T-helper 17 cell (primary cell): ENCODE measurements around the gene ATXN3L. TPM values are rescaled to one million over a fixed set of nuclear protein-coding genes. Genes with fewer than 3 reads are reported as not detected.

Experiments
- ATAC-seq: fragments of 150-1000 bp; cut with Tn5 transposase; 2 replicates; pipeline ENCODE4 v1.10.0; 2021; ENCODE audit warnings: mild to moderate bottlenecking, moderate library complexity
- DNase-seq, 3 donors: peaks; one replicate each; pipeline versions ENCODE4 v3.0.0 to v3.0.0-alpha.2; 2020 to 2021
- H3K9me3 ChIP-seq: one replicate; pipeline ENCODE4 v1.7.0; 2013; ENCODE audit warnings: low read length, mild to moderate bottlenecking; ENCODE audit not compliant: control insufficient read depth, poor library complexity, severe bottlenecking
- H3K27ac Mint-ChIP-seq: one replicate; pipeline ENCODE4 v1.8.0; 2022; ENCODE audit warnings: mild to moderate bottlenecking, moderate library complexity, mixed read lengths
- H3K27me3 Mint-ChIP-seq: one replicate; pipeline ENCODE4 v1.8.0; 2022; ENCODE audit warnings: mixed read lengths
- H3K36me3 Mint-ChIP-seq: one replicate; pipeline ENCODE4 v1.8.0; 2022; ENCODE audit warnings: low read depth, mixed read lengths
- H3K4me1 Mint-ChIP-seq: one replicate; pipeline ENCODE4 v1.8.0; 2022; ENCODE audit warnings: mild to moderate bottlenecking, mixed read lengths
- H3K4me3 Mint-ChIP-seq: one replicate; pipeline ENCODE4 v1.8.0; 2022; ENCODE audit warnings: mild to moderate bottlenecking, moderate library complexity, mixed read lengths
- total RNA-seq, 4 donors: library from RNA in 2 of 4; stranded (reverse) in 2 of 4; gene quantifications; one replicate each; pipeline ENCODE4 v1.2.3 and lab custom pipeline; 2022 to 2026

Gene ATXN3L
- total RNA-seq, 2 donors from 2014 or later = not detected

- H3K36me3 Mint-ChIP-seq = no peaks in the 10 kb centered on the region
- H3K9me3 ChIP-seq = no peaks in the 10 kb centered on the region
- no peaks in the 10 kb centered on the region for H3K27me3 Mint-ChIP-seq
- peaks cover 7% of the 10 kb centered on the region for H3K4me1 Mint-ChIP-seq
- ATAC-seq = no peak
- no peak for DNase-seq
- H3K4me3 Mint-ChIP-seq = no peak overlapping the region
- no peak overlapping the region for H3K27ac Mint-ChIP-seq
Measured at GRCh38 chrX:13295841-13296240, 24.0 kb downstream of the ATXN3L start.

- H3K4me3 Mint-ChIP-seq = no peak overlapping the region
- no peaks in the 10 kb centered on the region for H3K36me3 Mint-ChIP-seq
- ATAC-seq = no peak
Measured at GRCh38 chrX:13293700-13294099, 26.2 kb downstream of the ATXN3L start.

DNA sequence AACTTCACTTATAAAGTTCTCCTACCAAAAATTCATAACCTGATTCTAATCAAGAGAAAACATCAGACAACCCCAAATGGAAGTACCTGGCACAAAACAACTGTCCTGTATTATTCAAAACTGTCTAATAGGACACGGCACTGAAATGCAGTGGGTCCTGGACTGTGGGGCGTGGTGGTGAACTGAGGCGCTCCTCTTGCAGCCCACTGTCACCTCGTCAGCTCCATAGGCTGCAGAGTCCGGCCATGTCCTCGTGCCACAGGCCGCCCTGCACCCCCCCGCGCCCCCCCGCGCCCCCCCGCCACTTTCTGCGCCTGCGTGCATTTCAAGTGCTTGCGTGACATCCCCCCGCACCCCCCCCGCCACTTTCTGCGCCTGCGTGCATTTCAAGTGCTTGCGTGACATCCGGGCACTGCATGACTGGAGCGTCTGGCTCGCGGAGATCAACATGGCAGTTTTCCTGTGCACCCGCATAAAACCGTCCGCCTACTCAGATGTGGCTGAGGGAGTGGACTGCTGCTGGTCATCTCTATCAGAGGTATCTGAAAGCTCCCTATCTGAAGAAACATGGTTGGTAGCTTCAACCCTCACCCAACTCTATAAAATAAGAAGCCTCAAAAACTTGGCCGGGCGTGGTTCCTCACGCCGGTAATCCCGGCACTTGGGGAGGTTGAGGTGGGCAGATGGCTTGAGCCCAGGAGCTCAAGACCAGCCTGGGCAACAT is 28.8 kb downstream of the ATXN3L start:
- ATAC-seq = no peak
- no peaks in the 10 kb centered on the region for H3K4me1 Mint-ChIP-seq
- H3K27ac Mint-ChIP-seq = no peak overlapping the region
- no peaks in the 10 kb centered on the region for H3K9me3 ChIP-seq
- H3K36me3 Mint-ChIP-seq = no peaks in the 10 kb centered on the region
- DNase-seq = no peak
- H3K27me3 Mint-ChIP-seq = no peaks in the 10 kb centered on the region
- no peak overlapping the region for H3K4me3 Mint-ChIP-seq

More at GRCh38 chrX:13293700-13294099, 26.2 kb downstream of the ATXN3L start:
- no peaks in the 10 kb centered on the region for H3K27me3 Mint-ChIP-seq
- DNase-seq = no peak
- H3K9me3 ChIP-seq = no peaks in the 10 kb centered on the region
- no peaks in the 10 kb centered on the region for H3K4me1 Mint-ChIP-seq
- no peak overlapping the region for H3K27ac Mint-ChIP-seq

DNA sequence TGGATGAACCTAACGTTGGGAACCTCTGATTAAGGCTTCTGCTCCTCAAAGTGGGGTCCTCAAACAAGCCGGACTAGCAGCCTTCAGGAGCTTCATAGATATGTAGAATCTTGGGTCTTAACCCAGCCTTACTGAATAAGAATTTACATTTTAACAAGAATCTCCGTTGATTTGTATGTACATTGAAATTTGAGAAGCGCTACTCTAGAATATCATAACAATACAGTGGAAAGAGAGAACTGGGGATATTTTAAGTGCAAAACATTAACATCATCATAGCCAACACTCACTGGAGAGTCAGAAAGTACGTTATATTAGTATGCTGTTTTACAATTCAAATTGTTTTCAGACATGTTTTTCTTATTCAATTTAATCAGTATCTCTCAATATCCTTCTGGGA is 31.2 kb downstream of the ATXN3L start:
- H3K9me3 ChIP-seq = no peaks in the 10 kb centered on the region
- Mint-ChIP-seq H3K4me1 (no peaks in the 10 kb centered on the region), H3K4me3 (no peak overlapping the region), H3K27ac (no peak overlapping the region), H3K36me3 (no peaks in the 10 kb centered on the region), H3K27me3 (no peaks in the 10 kb centered on the region)
- no peak for DNase-seq
- ATAC-seq = no peak

- Mint-ChIP-seq H3K27me3 (no peaks in the 10 kb centered on the region), H3K4me1 (no peaks in the 10 kb centered on the region), H3K27ac (no peak overlapping the region), H3K4me3 (no peak overlapping the region), H3K36me3 (no peaks in the 10 kb centered on the region)
- no peaks in the 10 kb centered on the region for H3K9me3 ChIP-seq
- ATAC-seq (no peak), DNase-seq (no peak)
Measured at GRCh38 chrX:13287816-13288215, 32.0 kb downstream of the ATXN3L start.

DNA sequence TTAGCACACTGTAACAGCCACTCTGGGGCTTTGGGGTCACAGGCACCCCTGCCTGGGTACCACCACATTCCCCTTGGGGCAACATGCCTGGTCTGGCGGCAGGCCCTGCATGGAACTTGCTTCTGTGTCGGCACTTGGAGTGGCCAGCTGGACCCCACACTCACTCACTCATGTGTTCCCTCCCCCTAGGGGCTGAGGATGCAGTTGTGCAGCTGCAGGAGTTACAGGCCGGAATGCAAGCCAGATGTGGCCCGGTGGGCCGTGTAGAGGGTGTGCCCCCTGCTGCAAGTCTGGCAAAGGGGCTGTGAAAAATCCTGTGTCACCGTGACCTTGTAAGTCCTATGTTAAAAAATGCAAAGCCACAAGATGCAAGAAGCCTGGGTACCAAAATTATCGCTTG is 34.2 kb downstream of the ATXN3L start:
- no peak overlapping the region for H3K27ac Mint-ChIP-seq
- no peaks in the 10 kb centered on the region for H3K9me3 ChIP-seq
- H3K27me3 Mint-ChIP-seq = no peaks in the 10 kb centered on the region
- no peaks in the 10 kb centered on the region for H3K36me3 Mint-ChIP-seq
- DNase-seq = no peak
- no peak for ATAC-seq
- no peak overlapping the region for H3K4me3 Mint-ChIP-seq
- no peaks in the 10 kb centered on the region for H3K4me1 Mint-ChIP-seq

DNA sequence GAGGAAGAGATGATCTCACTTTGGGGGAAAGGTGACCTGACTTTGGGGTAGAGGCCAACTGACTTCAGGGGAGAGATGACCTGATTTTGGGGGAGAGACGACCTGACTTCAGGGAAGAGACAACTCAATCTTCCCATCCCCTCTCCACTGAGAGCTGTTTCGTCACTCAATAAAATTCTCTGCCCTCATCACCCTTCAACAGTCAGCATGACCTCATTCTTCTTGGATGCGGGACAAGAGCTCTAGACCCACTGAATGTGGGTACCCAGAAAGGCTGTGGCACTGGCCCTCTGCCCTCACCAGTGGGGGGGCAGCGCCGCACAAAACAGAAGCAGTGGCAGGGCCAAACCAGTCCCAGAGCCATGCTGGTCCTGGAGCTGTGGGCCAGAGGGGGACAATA is 34.6 kb downstream of the ATXN3L start:
- no peak for DNase-seq
- no peak overlapping the region for H3K4me3 Mint-ChIP-seq
- H3K9me3 ChIP-seq = no peaks in the 10 kb centered on the region
- no peak overlapping the region for H3K27ac Mint-ChIP-seq
- H3K27me3 Mint-ChIP-seq = no peaks in the 10 kb centered on the region
- no peaks in the 10 kb centered on the region for H3K36me3 Mint-ChIP-seq
- no peak for ATAC-seq
- no peaks in the 10 kb centered on the region for H3K4me1 Mint-ChIP-seq

DNA sequence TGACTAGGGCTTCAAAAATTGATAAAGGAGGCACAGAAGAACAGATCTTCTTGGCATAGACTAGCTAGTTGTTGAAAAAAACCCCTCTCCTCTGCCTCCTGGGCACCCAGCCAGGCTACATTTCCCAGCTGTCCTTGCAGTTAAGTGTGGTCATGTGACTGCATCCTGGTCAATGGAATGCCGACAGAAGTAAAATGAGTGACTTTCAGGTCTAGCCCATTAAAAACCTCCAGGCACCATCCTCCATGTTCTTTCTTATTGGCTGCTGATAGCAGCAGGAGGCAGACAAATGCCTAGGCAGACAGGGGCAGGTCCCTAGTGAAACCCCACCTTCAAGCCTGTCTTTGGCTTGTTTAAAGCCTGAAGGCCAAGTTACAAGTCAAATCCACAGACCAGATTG is 35.3 kb downstream of the ATXN3L start:
- H3K36me3 Mint-ChIP-seq = no peaks in the 10 kb centered on the region
- no peak overlapping the region for H3K27ac Mint-ChIP-seq
- DNase-seq (no peak), ATAC-seq (no peak)
- H3K4me3 Mint-ChIP-seq = no peak overlapping the region
- no peaks in the 10 kb centered on the region for H3K4me1 Mint-ChIP-seq
- H3K9me3 ChIP-seq = no peaks in the 10 kb centered on the region
- H3K27me3 Mint-ChIP-seq = no peaks in the 10 kb centered on the region

DNA sequence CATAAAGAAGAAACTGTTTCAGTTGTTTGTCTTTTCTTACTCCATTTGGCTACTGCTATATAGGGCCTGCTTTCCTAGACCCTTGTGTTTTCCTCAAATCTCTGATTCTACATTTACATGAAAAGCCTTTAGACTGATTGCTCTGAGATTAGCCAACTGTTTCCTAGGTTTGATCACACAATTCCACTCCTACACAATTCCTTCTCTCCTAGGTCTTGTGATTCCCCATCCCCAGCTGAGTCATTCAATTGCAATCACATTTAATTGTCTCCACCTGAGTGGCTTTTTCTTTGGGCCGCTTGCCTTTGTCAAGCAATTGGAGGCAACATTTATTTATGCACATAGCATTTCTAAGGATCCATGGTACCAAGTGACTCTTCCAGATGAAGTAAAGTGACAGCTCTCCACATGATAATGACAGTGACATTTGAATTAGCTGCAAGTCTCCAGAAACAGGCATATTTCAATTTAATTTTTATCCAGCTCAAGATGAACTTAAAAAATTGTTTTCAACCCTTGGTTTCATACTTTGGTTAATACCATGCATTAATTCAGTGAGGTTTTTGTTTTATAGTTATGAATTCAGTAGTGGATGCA is 35.8 kb downstream of the ATXN3L start:
- DNase-seq (no peak), ATAC-seq (no peak)
- H3K36me3 Mint-ChIP-seq = no peaks in the 10 kb centered on the region
- no peak overlapping the region for H3K4me3 Mint-ChIP-seq
- H3K27me3 Mint-ChIP-seq = no peaks in the 10 kb centered on the region
- H3K9me3 ChIP-seq = no peaks in the 10 kb centered on the region
- no peaks in the 10 kb centered on the region for H3K4me1 Mint-ChIP-seq
- no peak overlapping the region for H3K27ac Mint-ChIP-seq

DNA sequence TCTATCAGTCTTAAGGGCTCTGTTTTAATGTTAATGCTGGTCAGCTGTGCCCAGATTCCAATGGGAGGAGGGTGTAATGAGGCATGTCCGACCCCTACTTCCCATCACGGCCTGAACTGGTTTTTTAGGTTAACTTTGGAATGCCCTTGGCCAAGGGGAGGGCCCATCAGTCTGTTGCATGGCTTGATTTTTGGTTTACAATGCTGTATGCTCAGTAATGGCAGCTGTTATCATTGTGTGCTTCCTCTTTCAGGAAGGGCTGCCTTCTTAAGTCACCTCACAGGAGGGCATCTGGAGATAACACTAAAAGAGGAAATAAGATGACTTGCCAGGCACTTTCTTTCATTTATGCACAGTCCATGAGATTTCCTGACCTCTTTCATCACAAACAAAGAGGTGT is 36.3 kb downstream of the ATXN3L start:
- Mint-ChIP-seq H3K27me3 (no peaks in the 10 kb centered on the region), H3K4me3 (no peak overlapping the region), H3K4me1 (no peaks in the 10 kb centered on the region), H3K36me3 (no peaks in the 10 kb centered on the region), H3K27ac (no peak overlapping the region)
- DNase-seq (no peak), ATAC-seq (no peak)
- no peaks in the 10 kb centered on the region for H3K9me3 ChIP-seq

DNA sequence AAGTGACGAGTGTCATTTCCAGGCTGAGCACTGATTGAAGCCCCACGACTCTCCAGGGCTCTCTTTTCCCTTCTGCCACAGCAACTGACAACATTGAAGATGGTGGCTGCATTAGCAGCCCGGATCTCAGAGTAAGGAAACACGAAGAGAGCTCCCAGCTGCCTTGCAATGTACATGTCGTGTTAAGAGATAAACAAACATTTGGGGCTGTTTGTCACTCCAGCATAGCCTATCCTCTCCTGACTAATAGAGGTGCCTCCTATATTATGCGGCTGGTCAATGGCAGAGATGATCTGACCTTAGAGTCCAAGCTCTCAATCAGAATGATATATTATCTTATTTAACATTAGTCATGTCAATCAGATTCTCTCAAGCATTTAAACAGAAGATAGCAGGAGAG is 38.6 kb downstream of the ATXN3L start:
- no peaks in the 10 kb centered on the region for H3K4me1 Mint-ChIP-seq
- no peaks in the 10 kb centered on the region for H3K36me3 Mint-ChIP-seq
- no peak for DNase-seq
- H3K27me3 Mint-ChIP-seq = no peaks in the 10 kb centered on the region
- H3K4me3 Mint-ChIP-seq = no peak overlapping the region
- no peak for ATAC-seq
- no peak overlapping the region for H3K27ac Mint-ChIP-seq
- no peaks in the 10 kb centered on the region for H3K9me3 ChIP-seq

GRCh38 chrX:13279279-13280018 is 40.4 kb downstream of the ATXN3L start:
- H3K4me3 Mint-ChIP-seq = no peak overlapping the region
- H3K36me3 Mint-ChIP-seq = no peaks in the 10 kb centered on the region
- DNase-seq (no peak), ATAC-seq (no peak)
- no peak overlapping the region for H3K27ac Mint-ChIP-seq
- no peaks in the 10 kb centered on the region for H3K27me3 Mint-ChIP-seq
- H3K9me3 ChIP-seq = no peaks in the 10 kb centered on the region
- H3K4me1 Mint-ChIP-seq = no peaks in the 10 kb centered on the region

DNA sequence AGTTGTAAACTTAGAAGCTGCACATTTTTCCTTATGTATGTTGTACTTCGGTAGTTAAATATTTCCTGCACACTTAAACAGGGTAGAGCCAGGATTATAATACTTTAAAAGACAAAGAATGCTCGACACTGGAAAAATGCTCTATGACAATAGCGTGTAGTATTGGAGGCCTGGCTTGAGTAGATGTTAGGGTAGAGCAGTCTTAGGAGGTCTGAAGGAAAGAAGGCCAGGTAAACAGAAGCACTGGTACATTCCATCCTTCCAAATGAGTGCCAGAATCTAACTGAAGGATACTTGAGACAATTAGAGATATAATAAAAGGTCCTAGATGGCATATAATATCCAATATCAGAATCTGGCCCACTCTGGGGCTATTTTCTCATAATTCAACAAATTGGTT is 42.3 kb downstream of the ATXN3L start:
- Mint-ChIP-seq H3K4me1 (no peaks in the 10 kb centered on the region), H3K27ac (no peak overlapping the region), H3K27me3 (no peaks in the 10 kb centered on the region), H3K36me3 (no peaks in the 10 kb centered on the region), H3K4me3 (no peak overlapping the region)
- H3K9me3 ChIP-seq = no peaks in the 10 kb centered on the region
- DNase-seq = no peak
- ATAC-seq = no peak

DNA sequence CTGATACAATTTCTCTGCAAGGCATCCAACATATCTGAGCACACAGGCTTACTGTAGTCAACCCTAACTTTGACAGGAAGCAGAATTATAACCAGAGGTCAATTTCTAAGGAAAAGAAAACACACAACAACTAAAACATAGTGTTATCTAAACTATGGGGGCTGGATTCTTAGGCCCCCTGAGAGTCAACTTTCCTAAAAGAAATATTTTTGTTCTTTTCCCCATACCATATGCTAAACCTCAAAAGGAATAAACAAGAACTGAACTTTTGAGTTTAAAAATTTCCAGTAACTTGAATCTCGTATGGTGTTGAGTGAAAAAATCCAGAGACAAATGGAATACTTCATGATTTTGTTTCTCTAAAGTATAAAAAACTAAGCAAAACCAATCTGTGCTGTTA is 42.9 kb downstream of the ATXN3L start:
- ATAC-seq (no peak), DNase-seq (no peak)
- H3K4me1 Mint-ChIP-seq = no peaks in the 10 kb centered on the region
- no peak overlapping the region for H3K4me3 Mint-ChIP-seq
- H3K27ac Mint-ChIP-seq = no peak overlapping the region
- no peaks in the 10 kb centered on the region for H3K36me3 Mint-ChIP-seq
- H3K9me3 ChIP-seq = no peaks in the 10 kb centered on the region
- no peaks in the 10 kb centered on the region for H3K27me3 Mint-ChIP-seq
